HFFc6 (cell line): ENCODE measurements around the gene PRKCE. TPM values are rescaled to one million over a fixed set of nuclear protein-coding genes. Genes with fewer than 3 reads are reported as not detected.

ENCODE experiments used
- DNase-seq: peaks from one replicate; pipeline ENCODE4 v3.0.0-alpha.2; 2018
- H3K27ac Mint-ChIP-seq: 2 replicates; pipeline ENCODE4 v1.8.0; 2020; ENCODE audit warnings: mild to moderate bottlenecking, mixed read lengths
- H3K27me3 Mint-ChIP-seq: 2 replicates; pipeline ENCODE4 v1.8.0; 2021; ENCODE audit warnings: mild to moderate bottlenecking, moderate library complexity, mixed read lengths; ENCODE audit not compliant: insufficient read depth
- H3K36me3 Mint-ChIP-seq: 2 replicates; pipeline ENCODE4 v1.8.0; 2021; ENCODE audit warnings: low read depth, mixed read lengths
- H3K4me1 Mint-ChIP-seq: 2 replicates; pipeline ENCODE4 v1.8.0; 2020; ENCODE audit warnings: low read depth, mixed read lengths
- H3K4me3 Mint-ChIP-seq: 2 replicates; pipeline ENCODE4 v1.8.0; 2020; ENCODE audit warnings: mild to moderate bottlenecking, moderate library complexity, mixed read lengths
- H3K9me3 Mint-ChIP-seq: 2 replicates; pipeline ENCODE4 v1.8.0; 2020; ENCODE audit warnings: mild to moderate bottlenecking, mixed read lengths
- total RNA-seq, 6 experiments: library from RNA; stranded (reverse); fragmentation: NEBNext Ultra II Directional; extraction: Animal tissue kit (Norgen Biotek cat#: 25700); gene quantifications; 2 replicates in 1 of 6; 3 replicates in 5 of 6; pipeline ENCODE4 v1.2.3, GENCODE V29; 2021
- TF ChIP-seq, protein P1 (sequence below): fragments of 200-600 bp; sonication (generic); IDR thresholded peaks from 2 replicates; pipeline ENCODE4 v1.5.0; 2021; ENCODE audit warnings: antibody characterized with exemption, mild to moderate bottlenecking

PRKCE gene
- total RNA-seq, 6 experiments from 2014 or later = 10.8 to 13.7 (median 12.0) TPM

DNA sequence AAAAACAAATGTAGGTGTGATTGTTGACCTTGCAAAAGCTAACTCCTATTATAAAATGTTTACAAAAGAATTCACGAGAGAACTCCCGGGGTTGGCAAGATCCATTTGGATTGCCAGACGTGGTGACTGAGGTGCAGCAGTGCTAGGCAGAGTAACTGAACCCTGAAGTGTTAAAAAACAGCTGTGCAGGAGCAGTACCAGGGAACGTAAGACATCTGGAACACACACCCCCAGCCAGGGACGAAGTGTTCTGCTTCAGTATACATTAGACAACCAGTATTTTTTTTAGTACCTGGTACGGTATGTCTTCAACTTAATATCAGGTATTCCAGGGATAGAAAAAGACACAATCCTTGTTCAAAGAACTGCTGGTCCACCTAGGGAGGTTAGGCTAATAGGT, 373.6 kb downstream of the PRKCE start:
- peaks cover 5% of the 10 kb centered on the region; the same call in 1 of the 2 replicates for H3K9me3 Mint-ChIP-seq
- DNase-seq = no peak
- TF ChIP-seq, protein P1, sequence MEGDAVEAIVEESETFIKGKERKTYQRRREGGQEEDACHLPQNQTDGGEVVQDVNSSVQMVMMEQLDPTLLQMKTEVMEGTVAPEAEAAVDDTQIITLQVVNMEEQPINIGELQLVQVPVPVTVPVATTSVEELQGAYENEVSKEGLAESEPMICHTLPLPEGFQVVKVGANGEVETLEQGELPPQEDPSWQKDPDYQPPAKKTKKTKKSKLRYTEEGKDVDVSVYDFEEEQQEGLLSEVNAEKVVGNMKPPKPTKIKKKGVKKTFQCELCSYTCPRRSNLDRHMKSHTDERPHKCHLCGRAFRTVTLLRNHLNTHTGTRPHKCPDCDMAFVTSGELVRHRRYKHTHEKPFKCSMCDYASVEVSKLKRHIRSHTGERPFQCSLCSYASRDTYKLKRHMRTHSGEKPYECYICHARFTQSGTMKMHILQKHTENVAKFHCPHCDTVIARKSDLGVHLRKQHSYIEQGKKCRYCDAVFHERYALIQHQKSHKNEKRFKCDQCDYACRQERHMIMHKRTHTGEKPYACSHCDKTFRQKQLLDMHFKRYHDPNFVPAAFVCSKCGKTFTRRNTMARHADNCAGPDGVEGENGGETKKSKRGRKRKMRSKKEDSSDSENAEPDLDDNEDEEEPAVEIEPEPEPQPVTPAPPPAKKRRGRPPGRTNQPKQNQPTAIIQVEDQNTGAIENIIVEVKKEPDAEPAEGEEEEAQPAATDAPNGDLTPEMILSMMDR = no peak
- H3K36me3 Mint-ChIP-seq = peaks cover 15% of the 10 kb centered on the region
- peaks cover 19% of the 10 kb centered on the region for H3K4me1 Mint-ChIP-seq
- H3K27me3 Mint-ChIP-seq = no peaks in the 10 kb centered on the region; the same call in 1 of the 2 replicates
- H3K4me3 Mint-ChIP-seq = no peak overlapping the region
- H3K27ac Mint-ChIP-seq = no peak overlapping the region

DNA sequence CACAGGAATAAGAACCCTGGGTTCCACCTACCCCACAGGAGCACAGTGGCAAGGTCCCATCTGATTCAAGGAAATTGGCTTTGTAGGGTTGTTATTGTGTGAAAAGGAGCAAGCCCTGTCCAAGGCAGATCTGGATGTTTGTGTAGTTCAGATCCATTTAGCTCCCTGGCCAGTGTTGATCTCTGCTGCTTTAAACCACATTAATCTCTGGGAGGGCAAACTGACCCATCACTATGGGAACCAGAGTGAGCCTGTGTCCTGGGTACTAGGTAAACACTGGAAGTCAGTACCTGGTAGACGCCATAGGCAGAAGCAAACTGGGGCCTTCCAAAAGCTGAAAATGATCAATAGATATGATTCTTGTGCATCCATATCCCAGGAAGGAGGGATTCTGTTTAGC, 374.2 kb downstream of the PRKCE start:
- Mint-ChIP-seq H3K36me3 (peaks cover 11% of the 10 kb centered on the region), H3K9me3 (peaks cover 2% of the 10 kb centered on the region; the same call in 1 of the 2 replicates), H3K4me3 (no peak overlapping the region), H3K27me3 (no peaks in the 10 kb centered on the region), H3K27ac (no peak overlapping the region), H3K4me1 (peaks cover 13% of the 10 kb centered on the region)
- TF ChIP-seq, protein P1 = no peak
- no peak for DNase-seq

DNA sequence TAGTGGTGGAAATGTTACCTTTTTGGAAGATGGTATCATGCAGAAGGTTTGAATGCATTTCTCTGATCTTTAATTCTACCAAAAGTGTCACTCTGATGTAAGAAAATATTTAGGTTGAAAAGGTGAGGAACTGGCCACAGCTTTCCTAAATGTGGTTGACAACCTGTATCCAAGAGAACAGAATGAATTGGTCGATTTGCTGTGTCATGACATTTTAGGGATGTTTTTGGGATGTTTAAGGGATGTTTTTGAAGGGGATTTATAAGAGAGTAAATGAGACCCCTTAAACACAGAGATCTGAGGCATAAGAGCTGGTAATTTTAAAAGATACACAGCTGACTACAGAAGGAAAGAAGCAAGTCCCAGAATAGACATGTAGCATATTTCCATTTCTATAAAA, 375.0 kb downstream of the PRKCE start:
- no peak overlapping the region for H3K4me3 Mint-ChIP-seq
- no peaks in the 10 kb centered on the region for H3K27me3 Mint-ChIP-seq
- H3K4me1 Mint-ChIP-seq = peaks cover 10% of the 10 kb centered on the region
- H3K9me3 Mint-ChIP-seq = no peaks in the 10 kb centered on the region
- TF ChIP-seq, protein P1 = no peak
- 0 out of 2 replicates have a peak, but pooled peaks cover 7% of the 10 kb centered on the region for H3K36me3 Mint-ChIP-seq
- DNase-seq = no peak
- H3K27ac Mint-ChIP-seq = no peak overlapping the region

DNA sequence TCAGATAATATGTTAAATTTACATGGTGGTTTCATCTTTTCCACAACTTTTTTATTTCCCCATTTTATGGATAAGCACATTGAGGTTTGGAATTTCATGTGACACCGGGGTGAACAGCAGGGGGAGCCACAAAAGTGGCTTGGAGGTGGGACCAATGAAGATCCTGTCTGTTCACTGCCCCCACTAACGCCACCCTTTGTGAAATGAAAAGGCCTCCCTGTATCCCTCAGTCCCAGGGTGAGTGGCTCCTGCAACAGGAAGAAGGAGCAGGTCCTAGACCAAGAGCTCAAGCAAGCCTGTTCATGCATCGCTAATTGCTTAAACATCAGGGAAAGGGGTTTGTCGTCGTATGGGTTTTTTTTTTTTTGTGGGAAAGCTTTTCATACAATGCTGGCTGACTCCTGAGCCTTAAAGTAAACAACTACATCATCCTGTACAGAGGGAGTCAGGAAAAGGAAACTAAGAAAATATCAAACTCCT, 377.9 kb downstream of the PRKCE start:
- DNase-seq = no peak
- H3K4me1 Mint-ChIP-seq = peaks cover 10% of the 10 kb centered on the region
- 0 out of 2 replicates have a peak, but pooled peaks cover 7% of the 10 kb centered on the region for H3K36me3 Mint-ChIP-seq
- H3K4me3 Mint-ChIP-seq = no peak overlapping the region
- H3K9me3 Mint-ChIP-seq = no peaks in the 10 kb centered on the region
- no peak overlapping the region for H3K27ac Mint-ChIP-seq
- no peaks in the 10 kb centered on the region; the same call in 1 of the 2 replicates for H3K27me3 Mint-ChIP-seq
- TF ChIP-seq, protein P1 = peak; percentile 56

DNA sequence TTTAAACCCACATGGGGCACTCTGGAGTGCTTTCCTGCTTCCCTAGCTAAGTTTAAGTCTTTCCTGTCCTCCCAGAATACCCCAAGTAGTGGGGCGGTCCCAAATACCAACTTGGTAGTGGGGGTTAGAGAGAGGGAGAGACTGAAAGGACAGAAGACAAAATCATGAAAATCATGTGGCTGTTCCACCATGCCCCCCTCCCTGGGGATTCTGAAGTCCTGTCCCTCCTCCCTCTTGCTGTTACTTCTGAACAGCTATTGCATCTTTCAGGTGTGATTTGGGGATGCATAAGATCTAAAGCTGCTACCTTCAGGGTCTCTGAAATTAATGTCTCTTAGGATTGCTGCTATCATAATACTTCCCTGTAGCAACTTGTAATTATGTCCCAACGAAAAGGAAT, 378.9 kb downstream of the PRKCE start:
- Mint-ChIP-seq H3K36me3 (0 out of 2 replicates have a peak, but pooled peaks cover 7% of the 10 kb centered on the region), H3K27me3 (no peaks in the 10 kb centered on the region; the same call in 1 of the 2 replicates), H3K4me3 (no peak overlapping the region), H3K4me1 (peaks cover 10% of the 10 kb centered on the region), H3K9me3 (no peaks in the 10 kb centered on the region), H3K27ac (no peak overlapping the region)
- no peak for DNase-seq
- TF ChIP-seq, protein P1 = no peak
